C4-2B (cell line): ENCODE results near the gene BRME1.

Source experiments
- H3K27ac ChIP-seq: fragments of 450-650 bp; 2 replicates; pipeline ENCODE4 v1.5.1; 2017
- ZFX ChIP-seq: fragments of 450-650 bp; IDR thresholded peaks from 2 replicates; pipeline ENCODE4 v1.6.1; 2017
- TF ChIP-seq, protein P1 (sequence below): fragments of 450-650 bp; conservative IDR thresholded peaks from 2 replicates; pipeline ENCODE4 v1.5.1; 2017; ENCODE audit warnings: mild to moderate bottlenecking

Gene BRME1

GRCh38 chr19:13847407-13848339 is 58.2 kb downstream of the BRME1 start:
- TF ChIP-seq ZFX: no peak
- TF ChIP-seq, protein P1, sequence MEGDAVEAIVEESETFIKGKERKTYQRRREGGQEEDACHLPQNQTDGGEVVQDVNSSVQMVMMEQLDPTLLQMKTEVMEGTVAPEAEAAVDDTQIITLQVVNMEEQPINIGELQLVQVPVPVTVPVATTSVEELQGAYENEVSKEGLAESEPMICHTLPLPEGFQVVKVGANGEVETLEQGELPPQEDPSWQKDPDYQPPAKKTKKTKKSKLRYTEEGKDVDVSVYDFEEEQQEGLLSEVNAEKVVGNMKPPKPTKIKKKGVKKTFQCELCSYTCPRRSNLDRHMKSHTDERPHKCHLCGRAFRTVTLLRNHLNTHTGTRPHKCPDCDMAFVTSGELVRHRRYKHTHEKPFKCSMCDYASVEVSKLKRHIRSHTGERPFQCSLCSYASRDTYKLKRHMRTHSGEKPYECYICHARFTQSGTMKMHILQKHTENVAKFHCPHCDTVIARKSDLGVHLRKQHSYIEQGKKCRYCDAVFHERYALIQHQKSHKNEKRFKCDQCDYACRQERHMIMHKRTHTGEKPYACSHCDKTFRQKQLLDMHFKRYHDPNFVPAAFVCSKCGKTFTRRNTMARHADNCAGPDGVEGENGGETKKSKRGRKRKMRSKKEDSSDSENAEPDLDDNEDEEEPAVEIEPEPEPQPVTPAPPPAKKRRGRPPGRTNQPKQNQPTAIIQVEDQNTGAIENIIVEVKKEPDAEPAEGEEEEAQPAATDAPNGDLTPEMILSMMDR: no peak
- H3K27ac ChIP-seq: peak overlapping the region; percentile 55

DNA sequence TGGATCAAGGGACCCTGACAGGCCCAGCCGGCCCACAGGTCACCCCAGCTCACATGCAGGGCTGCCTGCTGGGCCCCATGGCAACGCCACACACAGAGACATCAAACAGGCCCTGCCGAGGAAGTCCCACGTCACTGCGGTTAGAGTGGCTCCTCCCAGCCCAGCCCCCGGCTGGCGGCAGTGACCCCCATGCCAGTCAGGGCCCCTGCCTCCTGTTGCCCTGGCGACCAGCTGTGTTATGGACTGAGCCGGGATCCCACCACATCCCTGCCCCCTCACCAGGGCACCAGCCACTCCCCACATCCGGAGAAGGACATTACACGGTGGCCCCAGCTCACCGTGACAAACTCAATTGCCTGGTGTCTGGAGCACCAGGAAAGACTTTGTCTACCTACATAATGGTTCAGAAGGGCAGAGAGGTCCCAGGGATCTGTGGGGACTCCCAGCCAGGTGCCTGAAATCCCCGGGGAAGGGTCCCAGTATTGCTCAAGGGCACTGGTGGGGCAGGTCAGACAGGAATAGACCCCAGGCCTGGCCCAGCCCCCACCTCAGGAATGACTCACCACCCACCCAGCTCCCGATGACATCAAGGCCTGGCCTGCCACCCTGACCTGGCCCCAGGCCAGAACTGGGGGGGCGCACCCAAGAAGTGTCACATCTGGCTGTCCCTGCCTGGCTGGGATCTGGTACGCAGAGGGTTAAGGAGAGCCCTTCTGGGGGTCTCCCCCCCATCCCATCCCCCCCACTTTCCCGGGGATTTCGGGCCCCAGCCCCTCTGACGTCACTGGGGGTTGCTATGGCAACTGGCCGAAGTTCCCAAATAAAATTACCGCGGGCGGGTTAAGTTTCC is 59.1 kb downstream of the BRME1 start:
- peak overlapping the region; percentile 55 for H3K27ac ChIP-seq
- TF ChIP-seq ZFX: no peak
- TF ChIP-seq, protein P1: no peak

DNA sequence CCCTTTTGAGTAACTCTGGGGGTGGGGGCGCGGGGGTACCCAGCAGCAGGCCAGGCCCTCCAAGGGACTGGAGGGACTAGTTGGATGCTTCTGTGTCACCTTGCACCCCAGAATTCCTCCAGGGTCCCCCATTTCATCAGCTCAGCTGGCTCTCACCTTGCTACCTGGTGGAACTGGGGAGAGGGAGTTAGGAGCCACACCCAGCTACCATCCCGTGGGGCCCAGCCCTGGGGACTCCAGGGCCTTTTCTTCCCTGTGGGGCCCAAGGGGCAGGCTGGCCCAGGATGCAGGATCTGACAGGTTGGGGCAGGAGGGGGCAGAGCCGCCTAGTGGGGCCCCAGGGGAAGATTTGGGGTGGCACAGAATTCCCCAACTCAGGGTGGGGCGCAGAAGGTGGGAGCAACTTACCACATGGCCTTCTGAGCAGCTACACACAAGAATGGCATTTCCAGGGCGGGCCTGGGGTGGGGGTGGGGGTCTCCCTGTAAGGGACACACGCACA is 61.7 kb downstream of the BRME1 start:
- TF ChIP-seq, protein P1: no peak
- TF ChIP-seq ZFX: no peak
- no peak overlapping the region for H3K27ac ChIP-seq

DNA sequence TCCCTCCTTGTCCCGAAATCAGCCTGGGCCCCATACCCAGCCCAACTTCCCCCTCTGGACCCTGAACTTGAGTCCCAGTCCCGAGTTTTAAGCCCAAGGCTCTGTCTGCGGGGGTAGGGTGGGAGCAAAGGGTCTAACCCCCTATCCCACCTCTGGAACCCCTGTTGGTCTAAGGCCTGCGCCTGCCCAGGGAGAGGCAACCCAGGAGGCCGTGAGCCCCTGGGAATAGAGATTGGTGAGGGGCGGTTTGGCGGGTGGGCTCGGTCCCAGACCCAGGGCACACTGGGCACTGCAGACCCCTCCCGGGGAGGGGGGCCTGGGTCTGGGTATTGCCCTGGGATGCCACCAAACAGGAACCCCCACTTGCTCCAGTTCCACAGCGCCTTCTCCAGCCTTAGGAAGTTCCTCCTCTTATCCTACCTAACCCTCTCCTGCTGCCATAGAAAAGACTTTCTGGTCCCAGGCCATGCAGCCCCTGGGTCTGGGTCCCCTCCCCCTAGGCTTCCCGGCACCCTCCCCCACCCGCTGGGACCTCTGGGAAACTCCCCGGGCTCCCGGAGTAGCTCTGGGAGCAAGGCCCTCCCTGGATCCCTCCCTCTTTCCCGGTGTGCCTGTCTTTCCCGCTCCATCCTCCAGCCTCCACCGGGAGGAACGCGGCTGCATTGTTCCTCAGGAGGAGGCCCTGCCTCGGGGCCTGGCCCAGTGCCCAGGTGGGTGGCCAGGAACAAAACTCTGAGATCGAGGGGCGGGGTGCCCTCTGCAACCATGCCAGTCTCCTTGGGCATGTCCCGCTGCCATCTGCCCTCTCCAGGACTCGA is 62.6 kb downstream of the BRME1 start:
- no peak for TF ChIP-seq ZFX
- TF ChIP-seq, protein P1: no peak
- H3K27ac ChIP-seq: peak overlapping the region; percentile 70

DNA sequence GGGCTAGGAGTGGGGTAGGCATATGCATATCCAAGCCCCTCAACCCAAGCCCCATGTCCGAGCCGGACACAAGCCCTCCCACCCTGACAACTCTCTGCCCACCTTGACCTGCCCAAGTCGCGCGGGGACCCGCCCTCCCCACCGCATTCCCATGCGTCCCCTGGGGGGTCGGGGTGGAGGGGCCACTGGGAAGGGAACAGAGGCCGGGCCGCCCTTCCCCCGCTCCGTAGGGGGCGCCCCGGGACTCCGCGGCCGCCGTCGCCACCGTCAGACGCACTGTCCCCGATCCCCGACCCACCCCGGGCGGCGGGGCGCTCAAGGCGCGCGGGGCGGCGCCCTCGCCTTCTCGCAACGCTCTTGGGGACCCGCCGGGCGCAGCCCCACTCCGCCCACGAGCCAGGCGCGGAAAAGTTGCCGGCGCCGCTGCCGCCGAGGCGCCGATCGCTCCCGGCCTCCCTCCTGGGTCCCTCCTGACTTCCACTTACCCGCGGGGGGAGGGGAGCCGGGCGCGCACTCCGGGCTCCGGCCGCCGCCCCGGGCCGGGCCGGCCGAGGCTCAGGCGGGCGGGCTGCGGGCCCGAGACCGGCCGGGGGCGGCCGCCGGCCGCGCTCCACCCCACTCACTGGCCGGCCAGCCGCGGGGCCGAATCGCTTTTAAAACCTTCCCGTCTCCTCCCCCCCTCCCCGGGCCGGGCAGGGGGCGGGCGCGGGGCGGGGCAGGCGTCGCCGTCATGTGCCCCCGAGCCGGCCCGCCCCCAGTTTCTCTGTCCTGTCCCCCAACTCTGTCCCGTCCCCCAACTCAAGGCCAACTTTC is 63.4 kb downstream of the BRME1 start:
- H3K27ac ChIP-seq: peak overlapping the region; percentile 70

DNA sequence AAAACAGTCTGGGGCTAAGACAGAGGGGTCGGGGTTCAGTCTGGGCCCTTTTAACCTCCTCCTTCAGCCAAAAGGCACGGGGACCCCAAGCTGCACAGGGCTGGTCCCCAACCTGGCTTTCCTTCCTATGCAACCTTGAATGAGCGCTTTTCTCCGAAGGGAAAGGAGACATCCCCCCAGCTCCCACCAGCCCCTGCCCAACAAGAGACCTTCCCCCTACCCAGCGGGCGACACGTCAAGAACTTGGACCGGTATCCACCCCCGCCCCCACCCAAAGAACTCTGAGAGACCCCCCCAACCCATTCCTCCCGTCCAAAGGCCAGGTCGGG is 64.0 kb downstream of the BRME1 start:
- no peak for TF ChIP-seq ZFX
- TF ChIP-seq, protein P1: no peak
- peak overlapping the region; percentile 70; the same call in 1 of the 2 replicates for H3K27ac ChIP-seq

More for the DNA sequence above, 63.4 kb downstream of the BRME1 start:
- TF ChIP-seq, protein P1: no peak
- TF ChIP-seq ZFX: peak; percentile 47; the same call in 1 of the 2 replicates
